GM12892 (cell line): ENCODE results near the gene C16orf78.

Experiments used
- POLR2A ChIP-seq: IDR thresholded peaks from 2 replicates; pipeline ENCODE4 v1.6.1; 2011; ENCODE audit warnings: low read depth, low read length, control low read depth
- TAF1 ChIP-seq: IDR thresholded peaks from 2 replicates; pipeline ENCODE4 v1.6.1; 2011; ENCODE audit warnings: low read depth, mild to moderate bottlenecking, control low read depth, low read length, borderline replicate concordance

DNA sequence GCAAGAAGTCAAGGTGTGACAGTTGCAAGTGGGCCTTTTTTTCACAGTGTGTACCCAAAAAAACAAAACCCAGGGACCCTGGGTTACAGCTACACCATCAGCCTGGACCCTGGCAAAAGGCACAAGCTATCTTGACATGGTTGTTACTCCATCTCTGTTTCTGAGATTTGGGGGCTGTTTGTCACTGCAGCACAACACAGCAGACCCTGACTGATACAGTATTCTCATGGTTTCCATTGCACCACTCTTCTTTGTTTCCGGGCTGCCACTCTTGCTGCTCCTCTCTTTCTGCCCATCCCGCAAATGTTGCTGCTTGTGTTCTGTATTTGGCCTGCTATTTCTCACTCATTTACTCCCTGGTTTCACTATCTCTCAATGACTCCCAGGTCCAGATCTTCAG lies 55.2 kb downstream of the C16orf78 start:
- no peak for TF ChIP-seq POLR2A
- TF ChIP-seq TAF1 = no peak
